SU-DHL-6 (cell line): ENCODE results near the gene RAPSN.

Source experiments
- CTCF ChIP-seq: fragments of 200-600 bp; sonication (generic); IDR thresholded peaks from one replicate; pipeline ENCODE4 v1.5.1; 2017; ENCODE audit warnings: antibody characterized with exemption, mild to moderate bottlenecking, low read length, moderate library complexity; ENCODE audit not compliant: insufficient read depth, poor library complexity, severe bottlenecking
- EZH2phosphoT487 ChIP-seq: fragments of 200-600 bp; sonication (generic), shearing (Covaris generic); conservative IDR thresholded peaks from 2 replicates; pipeline ENCODE4 v1.6.1; 2018; ENCODE audit warnings: mild to moderate bottlenecking, antibody characterized with exemption, low read length, moderate library complexity, mixed read lengths

DNA sequence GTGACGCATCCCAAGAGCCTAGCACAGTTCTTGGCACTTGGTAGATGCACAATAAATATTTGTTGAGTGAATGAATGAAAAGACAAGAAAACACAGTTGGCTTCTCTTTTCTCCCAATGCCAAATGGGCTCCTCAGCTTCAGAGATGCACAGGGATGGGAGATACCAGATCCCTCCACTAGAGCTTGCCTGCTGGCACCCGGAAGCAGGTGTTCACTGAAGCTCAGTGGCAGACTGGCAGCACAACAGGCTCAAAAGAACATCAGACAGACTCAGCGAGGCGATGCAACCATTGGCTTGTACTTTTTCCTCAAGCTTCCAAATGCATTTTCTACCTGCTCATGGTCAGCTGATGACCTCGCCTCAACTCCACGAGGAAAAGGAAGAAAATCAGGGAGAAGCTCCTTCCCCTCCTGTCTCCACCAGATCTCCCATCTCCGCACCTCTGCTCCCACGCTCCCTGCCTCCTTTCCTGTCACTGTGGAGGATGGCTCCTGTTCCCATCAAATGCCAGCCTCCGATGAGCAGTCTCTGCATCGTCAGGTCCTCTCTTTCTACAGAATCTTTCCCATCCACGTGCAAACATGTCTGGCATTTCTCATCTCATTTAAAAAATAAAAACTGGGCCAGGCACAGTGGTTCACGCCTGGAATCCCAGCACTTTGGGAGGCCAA, 5.8 kb downstream of the RAPSN start:
- TF ChIP-seq CTCF (no peak), EZH2phosphoT487 (no peak)
